ENCODE data around the gene SYT9.

The SYT9 gene

GRCh38 chr11:7251836-7252682 lies at the start of gene SYT9:
SYT9 (plus strand) TSS chr11:7251904; CDS start chr11:7252187, 283 bp downstream.
- no peak for DNase-seq

GRCh38 chr11:7202412-7202811 lies 49.3 kb upstream of the SYT9 start:
- no peak for DNase-seq

DNA sequence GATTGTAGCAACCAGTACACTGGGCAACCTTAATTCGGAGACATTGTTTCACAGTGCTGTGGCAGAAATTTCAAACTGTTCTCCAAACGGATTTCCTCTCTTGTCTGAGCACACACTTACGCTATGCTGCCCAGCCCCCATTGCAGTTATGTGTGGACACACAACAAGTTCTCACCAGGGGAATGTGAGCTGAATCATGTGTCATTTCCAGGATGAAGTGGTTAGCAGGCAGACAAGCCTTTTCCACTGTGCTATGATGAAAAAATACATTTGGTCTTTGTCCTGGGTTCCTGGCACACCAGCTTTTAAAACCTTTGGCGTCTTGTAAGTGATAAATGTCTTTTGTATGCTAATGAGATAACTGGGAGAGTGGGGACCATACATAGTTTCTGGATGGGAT lies 46.9 kb upstream of the SYT9 start:
- DNase-seq = no peak

DNA sequence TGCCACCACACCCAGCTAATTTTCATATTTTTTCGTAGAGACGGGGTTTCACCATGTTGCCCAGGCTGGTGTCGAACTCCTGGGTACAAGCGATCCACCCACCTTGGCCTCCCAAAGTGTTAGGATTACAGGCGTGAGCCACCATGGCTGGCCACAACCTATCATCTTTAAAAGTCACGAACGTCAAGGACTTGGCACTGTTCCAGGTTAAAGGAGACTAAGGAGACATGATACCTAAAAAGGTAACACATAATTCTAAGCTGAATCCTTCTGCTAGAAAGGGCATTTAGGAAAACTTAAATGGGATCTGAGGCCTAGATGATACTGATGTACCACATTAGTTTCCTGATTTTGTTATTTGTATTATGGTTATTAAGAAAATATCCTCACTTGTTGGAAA lies 43.3 kb upstream of the SYT9 start:
- DNase-seq = no peak

DNA sequence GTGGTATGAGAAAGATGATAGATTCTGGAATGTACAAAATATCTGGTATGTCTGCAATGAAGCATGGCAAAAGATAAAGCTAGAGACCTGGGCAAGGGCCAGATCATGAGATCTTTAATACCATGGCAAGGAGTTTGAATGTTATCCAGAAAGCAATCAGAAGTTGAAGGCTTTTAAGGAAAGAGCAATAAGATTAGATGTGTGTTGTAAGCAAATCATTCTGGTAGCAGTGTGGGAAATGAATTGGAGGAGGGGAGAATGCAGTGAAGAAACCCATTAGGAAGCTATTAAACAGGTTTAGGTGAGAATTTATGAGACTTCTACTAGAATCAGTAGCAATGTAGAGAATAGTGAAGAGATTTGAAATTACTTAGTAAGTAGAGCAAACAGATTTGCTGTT lies 32.2 kb upstream of the SYT9 start:
- no peak for DNase-seq

DNA sequence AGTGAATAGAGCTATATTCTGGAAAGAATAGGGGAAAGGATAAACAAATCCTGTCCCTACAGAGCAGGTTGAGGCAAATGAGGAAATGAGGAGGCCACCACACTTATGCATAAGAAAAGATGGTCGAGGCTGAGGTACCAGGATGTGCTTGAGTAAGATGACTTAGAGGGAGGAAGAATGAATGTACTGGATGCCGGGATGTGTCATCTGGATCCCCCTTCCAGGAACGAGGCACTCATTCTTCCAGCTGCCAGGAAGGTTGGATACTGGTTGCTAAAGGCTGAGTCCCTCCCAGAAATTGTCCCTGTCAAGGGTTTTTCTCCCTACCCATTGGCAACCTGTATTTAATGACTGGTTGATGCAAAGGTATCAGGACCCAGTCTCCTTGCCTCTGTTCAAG lies 31.1 kb upstream of the SYT9 start:
- DNase-seq = no peak

DNA sequence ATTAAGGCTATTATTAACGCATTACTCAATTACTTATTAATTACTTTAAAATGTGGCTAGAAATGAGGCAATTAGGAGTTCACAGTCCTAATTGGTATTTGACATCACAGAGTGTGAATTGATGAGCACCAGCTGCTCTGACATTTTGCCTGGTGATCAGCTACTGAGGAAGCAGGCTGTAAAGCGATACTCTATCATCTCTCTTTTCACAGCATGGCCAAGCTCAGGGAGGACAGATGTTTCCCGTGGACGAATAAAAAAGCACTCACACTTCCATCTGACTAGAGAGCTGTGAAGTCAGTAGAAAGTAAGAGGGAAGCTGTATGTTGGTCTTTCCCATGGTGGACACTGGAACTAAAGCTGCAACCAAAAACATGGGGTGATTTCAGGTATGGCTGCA lies 29.1 kb upstream of the SYT9 start:
- no peak for DNase-seq

DNA sequence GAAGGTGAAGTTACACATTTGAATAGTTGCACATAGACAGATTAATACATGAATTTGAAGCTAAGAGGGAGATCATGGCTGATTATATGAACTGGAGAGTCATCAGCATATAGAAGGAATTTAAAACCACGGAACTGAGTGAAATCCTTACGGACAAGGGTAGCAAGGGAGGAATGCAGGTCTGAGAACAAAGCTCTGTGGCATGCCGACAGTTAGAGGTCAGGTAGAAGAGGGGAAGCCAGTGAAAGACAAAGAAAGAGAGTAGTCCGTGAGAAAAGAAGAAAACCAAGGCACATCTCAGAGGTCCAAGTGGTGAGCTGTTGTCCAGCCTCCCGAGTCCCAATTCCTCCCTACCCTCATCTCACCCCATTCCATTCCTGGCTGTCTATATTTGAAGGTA lies 11.8 kb upstream of the SYT9 start:
- no peak for DNase-seq

- no peak for DNase-seq
Observed at GRCh38 chr11:7245341-7245740, 6.4 kb upstream of the SYT9 start.

GRCh38 chr11:7246179-7246578 lies 5.5 kb upstream of the SYT9 start:
- DNase-seq = no peak

DNA sequence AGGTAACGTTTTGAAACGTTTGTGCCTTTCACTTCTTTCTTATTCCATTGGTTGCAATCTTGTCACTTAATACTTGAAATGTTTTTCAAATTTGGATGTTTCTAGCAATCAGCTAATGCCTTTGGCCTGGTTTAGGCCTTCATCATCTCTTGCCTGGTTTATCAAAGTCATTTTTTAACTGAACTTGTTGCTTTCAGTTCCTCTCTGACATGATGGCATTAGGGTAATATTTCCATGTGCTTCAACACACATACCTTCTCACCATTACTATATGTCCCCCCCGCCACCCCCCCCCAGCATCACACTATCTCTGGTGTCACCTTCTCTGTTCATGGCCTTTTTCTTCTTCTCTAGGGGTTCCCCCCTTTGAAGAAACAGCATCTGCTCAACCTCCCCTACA lies 1.5 kb upstream of the SYT9 start:
- DNase-seq = no peak

DNA sequence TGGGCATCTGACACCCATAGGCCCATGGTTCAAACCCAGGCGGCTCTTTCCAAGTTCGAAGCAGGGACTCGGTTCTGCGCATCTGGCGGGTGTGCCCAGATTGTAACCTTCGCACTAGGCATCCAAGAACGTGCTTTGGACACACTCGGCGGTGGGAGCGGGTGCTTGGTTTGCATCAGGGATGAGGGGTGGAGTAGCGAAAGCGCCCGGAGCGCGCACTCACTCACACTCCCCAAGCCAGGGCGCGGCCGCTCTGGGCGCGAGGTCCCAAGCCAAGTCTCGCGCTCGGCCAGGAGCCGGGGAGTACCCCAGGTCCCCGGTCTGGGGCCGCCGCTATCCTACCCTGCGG lies 243 bp upstream of the SYT9 start:
- no peak for DNase-seq

GRCh38 chr11:7252683-7253213 lies 1.0 kb downstream of the SYT9 start:
- no peak for DNase-seq

GRCh38 chr11:7253800-7254199 lies 2.1 kb downstream of the SYT9 start:
- DNase-seq = no peak

- DNase-seq = no peak
Observed at GRCh38 chr11:7254731-7255291, 3.1 kb downstream of the SYT9 start.

DNA sequence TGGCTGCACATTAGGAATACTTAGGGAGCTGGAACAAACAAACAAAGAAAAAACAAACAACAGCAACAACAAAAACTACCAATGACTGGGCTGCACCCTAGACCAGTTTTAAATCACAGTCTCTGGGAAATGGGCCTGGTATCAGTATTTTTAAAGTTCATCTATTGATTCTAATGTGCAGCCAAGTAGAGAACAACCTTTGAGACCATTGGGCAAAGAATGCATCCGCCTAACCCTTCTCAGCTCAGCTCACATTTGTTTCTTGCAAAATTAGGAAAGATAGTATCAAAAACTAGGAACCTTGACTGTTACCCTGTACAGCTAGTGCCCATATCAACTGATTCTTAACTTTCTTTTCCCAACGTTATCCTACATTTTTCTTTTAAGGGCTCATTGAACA lies 5.2 kb downstream of the SYT9 start:
- DNase-seq = no peak

DNA sequence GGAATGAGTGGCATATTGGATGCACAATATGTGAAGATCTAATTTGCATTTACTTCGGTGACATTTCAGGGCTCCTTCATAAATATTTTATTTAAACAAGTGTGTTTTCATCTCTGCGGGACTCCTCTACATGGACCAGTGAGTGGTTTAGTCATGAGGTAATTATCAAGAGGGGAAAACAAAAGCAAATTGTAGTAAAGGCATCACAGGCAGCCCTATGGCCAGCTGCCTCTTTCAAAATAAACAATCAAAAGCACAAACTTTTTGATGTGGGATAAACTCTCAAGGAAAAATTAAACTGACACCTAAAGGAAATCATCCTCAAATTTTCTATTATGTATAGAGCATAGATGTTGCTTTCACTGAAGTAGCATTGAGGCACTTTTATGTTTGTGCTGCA lies 6.0 kb downstream of the SYT9 start:
- DNase-seq = no peak

GRCh38 chr11:7261578-7261977 lies 9.9 kb downstream of the SYT9 start:
- DNase-seq = no peak

GRCh38 chr11:7262672-7263071 lies 11.0 kb downstream of the SYT9 start:
- no peak for DNase-seq

DNA sequence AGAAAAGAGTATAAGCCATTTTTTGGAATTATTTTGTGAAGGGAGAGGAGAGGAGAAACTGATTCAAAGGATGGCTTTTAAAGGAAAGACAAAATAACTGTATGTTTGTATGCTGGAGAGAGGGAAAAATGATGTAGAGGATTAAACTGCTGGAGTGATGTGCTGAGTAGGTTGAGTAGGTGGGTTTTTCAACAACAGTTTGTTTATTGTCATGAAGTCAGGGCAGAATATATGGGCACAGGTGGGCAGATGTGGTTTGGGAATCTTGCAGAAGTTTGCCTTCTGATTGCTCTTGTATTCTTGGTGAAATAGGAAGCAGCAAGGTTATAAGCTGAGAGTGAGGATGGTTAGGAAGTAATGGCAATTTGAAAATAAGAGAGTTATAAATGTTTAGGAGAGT lies 12.1 kb downstream of the SYT9 start:
- no peak for DNase-seq

GRCh38 chr11:7268758-7269157 lies 17.1 kb downstream of the SYT9 start:
- no peak for DNase-seq

DNA sequence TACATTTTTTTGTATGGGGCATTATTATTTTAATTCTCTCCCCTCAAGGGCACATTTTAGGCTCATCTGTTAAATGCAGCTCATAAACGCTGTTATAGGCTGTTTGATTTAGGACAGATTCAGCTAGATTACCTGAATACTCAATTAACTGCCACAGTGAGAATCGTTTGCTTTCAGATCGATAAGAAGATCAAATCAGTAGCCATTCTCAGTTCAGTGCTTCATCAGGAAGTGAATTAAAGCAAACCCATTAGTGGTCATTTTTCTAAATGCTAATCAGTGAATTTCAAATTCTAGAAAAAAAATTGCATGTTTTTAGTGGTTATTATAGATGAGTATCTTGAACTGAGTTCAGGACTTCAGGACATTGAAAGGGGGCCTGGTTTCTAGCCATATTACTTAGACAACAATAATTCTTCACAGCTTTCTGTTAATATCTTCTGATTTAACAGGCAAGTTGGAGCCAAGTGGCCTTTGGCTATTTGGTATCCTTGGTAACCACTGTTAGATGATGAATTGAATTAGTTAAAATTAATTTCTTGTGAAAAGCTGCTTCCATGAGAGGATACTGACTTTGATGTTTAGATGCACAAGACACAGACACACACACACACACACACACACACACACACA lies 18.6 kb downstream of the SYT9 start:
- no peak for DNase-seq

GRCh38 chr11:7272373-7272772 lies 20.7 kb downstream of the SYT9 start:
- DNase-seq = no peak

DNA sequence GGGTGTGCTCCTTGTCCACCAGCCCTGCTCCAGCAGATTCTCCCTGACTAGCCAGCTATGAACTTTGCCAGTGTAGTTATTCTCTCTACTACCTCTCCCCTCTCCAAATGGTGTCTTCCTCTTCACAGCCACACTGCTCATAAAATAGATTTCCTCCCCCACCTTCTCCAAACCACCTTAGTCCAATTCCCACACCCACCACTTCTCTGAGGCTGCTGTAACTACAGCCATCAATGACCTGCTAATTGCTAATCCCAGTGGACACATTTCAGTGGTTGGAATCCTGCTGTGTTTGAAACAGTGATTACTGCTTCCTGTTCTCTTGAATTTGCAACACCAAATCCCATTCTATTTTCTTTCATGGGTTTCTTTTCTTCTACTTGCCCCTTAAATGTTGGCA lies 23.4 kb downstream of the SYT9 start:
- DNase-seq = no peak

All from GDM1 (cell line).